ENCODE data around the gene ZBED4. TPM values are rescaled to one million over a fixed set of nuclear protein-coding genes. Genes with fewer than 3 reads are reported as not detected.

The ZBED4 gene
- total RNA-seq, 1 experiment from 2014 or later: 21.6 TPM

- no peak for TF ChIP-seq ZBTB33 (IDR thresholded peaks at IDR 0.05; ENCODE audit: extremely low read depth, insufficient replicate concordance, low read length)
Measured at GRCh38 chr22:49829044-49829853, 24.4 kb upstream of the ZBED4 start (continued).

GRCh38 chr22:49833340-49834007, 20.2 kb upstream of the ZBED4 start:
- POLR2A ChIA-PET: no interaction called here
- H3K9me2 ChIP-seq (ENCODE audit: insufficient read depth): no peaks in the 10 kb centered on the region
- no peaks in the 10 kb centered on the region for H3K9me3 ChIP-seq (ENCODE audit: control insufficient read depth in 1 of 2, insufficient read depth in 1 of 2, low read depth in 1 of 2, low read length in 2 of 2)
- H3K79me2 ChIP-seq (ENCODE audit: insufficient read depth, low read length): no peaks in the 10 kb centered on the region
- H3K27me3 ChIP-seq (ENCODE audit: insufficient read depth, low read length): no peaks in the 10 kb centered on the region
- no peak; the same call in 1 of the 2 replicates for ATAC-seq
- intact Hi-C loops (cut with micrococcal nuclease): no loop called here
- H3K27ac ChIP-seq (ENCODE audit: low read depth, low read length): no peak overlapping the region
- CTCF ChIA-PET: no interaction called here
- H3K4me3 ChIP-seq (replicated peaks in 1 of 2; ENCODE audit: low read depth in 1 of 2, low read length in 2 of 2): no peak overlapping the region
- H4K20me1 ChIP-seq (ENCODE audit: insufficient read depth): no peaks in the 10 kb centered on the region
- BruUV-seq (replicated peaks): no TSS peak
- no peak overlapping the region for H3K9ac ChIP-seq (ENCODE audit: low read length)
- H2AFZ ChIP-seq (ENCODE audit: low read depth, low read length, poor library complexity, severe bottlenecking): no peak overlapping the region
- peaks cover 2 to 10% of the 10 kb centered on the region in 2 experiments; a peak in 2 of 4 replicates for H3K4me1 ChIP-seq (ENCODE audit: control insufficient read depth in 1 of 2, insufficient read depth in 2 of 2, low read length in 2 of 2)
- H3K36me3 ChIP-seq (ENCODE audit: control insufficient read depth in 1 of 2, insufficient read depth in 2 of 2, low read length in 2 of 2): no peaks in the 10 kb centered on the region
- peak overlapping the region; percentile 15; the same call in 1 of the 2 replicates for H3K4me2 ChIP-seq (ENCODE audit: low read length)
- peak; percentile 26 for DNase-seq (ENCODE audit: low read depth, low spot score)
- RAD21 ChIA-PET (ENCODE audit: low non-redundant PET in 1 of 2, low total read pairs in 2 of 2, uncharacterized antibody in 2 of 2, unreplicated experiment in 2 of 2): no interaction called here
- TF ChIP-seq FOSL1 (IDR thresholded peaks at IDR 0.05; ENCODE audit: low read depth): 0 out of 2 replicates have a peak, but pooled peaks have one; percentile 26
- TF ChIP-seq CTCF (IDR thresholded peaks at IDR 0.05 in 2 of 3, conservative IDR thresholded peaks at IDR 0.05 in 1 of 3; ENCODE audit: borderline replicate concordance in 1 of 3, insufficient read depth in 1 of 3, low read depth in 2 of 3, low read length in 2 of 3): no peak
- no peak for TF ChIP-seq RAD21 (IDR thresholded peaks at IDR 0.05; ENCODE audit: low read depth)
- no peak for TF ChIP-seq POLR2A (IDR thresholded peaks at IDR 0.05; ENCODE audit: borderline replicate concordance, extremely low read depth, insufficient read depth, insufficient read length)
- no peak; the same call in 1 of the 2 replicates for TF ChIP-seq JUND (IDR thresholded peaks at IDR 0.05)
- no peak for TF ChIP-seq ZNF274 (IDR thresholded peaks at IDR 0.05; ENCODE audit: low read depth, low read length)
- TF ChIP-seq CEBPB (IDR thresholded peaks at IDR 0.05; ENCODE audit: low read depth): peak; percentile 88
- TF ChIP-seq SP1 (IDR thresholded peaks at IDR 0.05; ENCODE audit: low read depth): peak; percentile 43; the same call in 1 of the 2 replicates
- TF ChIP-seq EGR1 (IDR thresholded peaks at IDR 0.05; ENCODE audit: low read depth): no peak
- no peak for TF ChIP-seq SRF (IDR thresholded peaks at IDR 0.05; ENCODE audit: low read depth)
- no peak for TF ChIP-seq SIN3A (IDR thresholded peaks at IDR 0.05; ENCODE audit: low read depth)
- 0 out of 2 replicates have a peak, but pooled peaks have one; percentile 50 for TF ChIP-seq CBX3 (IDR thresholded peaks at IDR 0.05; ENCODE audit: low read depth)
- peak; percentile 26; the same call in 1 of the 2 replicates for TF ChIP-seq POLR2AphosphoS5 (IDR thresholded peaks at IDR 0.05; ENCODE audit: low read depth, low read length)
- peak; percentile 65 for TF ChIP-seq MAX (IDR thresholded peaks at IDR 0.05)
- TF ChIP-seq ZBTB33 (IDR thresholded peaks at IDR 0.05; ENCODE audit: extremely low read depth, insufficient replicate concordance, low read length): no peak
- TF ChIP-seq ZFX (IDR thresholded peaks at IDR 0.05): no peak
- no peak for TF ChIP-seq TCF7L2 (IDR thresholded peaks at IDR 0.05; ENCODE audit: borderline replicate concordance, extremely low read depth, insufficient read depth, insufficient read length)
